Measurements from ENCODE around the gene LRCH1.

- TF ChIP-seq CTCF (IDR thresholded peaks at IDR 0.05) (no peak), EP300 (IDR thresholded peaks at IDR 0.05; ENCODE audit: low read depth) (no peak), POLR2A (IDR thresholded peaks at IDR 0.05) (no peak)
These were observed 79.2 kb downstream of the LRCH1 start for GRCh38 chr13:46632176-46632575.

Measured in transverse colon (tissue), 3 donors.